ENCODE results near the gene CORO6.

CORO6 gene

GRCh38 chr17:29612404-29613280 lies 10.1 kb downstream of the CORO6 start:
- no peak for DNase-seq

- no peak for DNase-seq
Measured at GRCh38 chr17:29612094-29612403, 10.7 kb downstream of the CORO6 start.

- DNase-seq = no peak
Measured at GRCh38 chr17:29611351-29612093, 11.2 kb downstream of the CORO6 start.

GRCh38 chr17:29610395-29610794 lies 12.3 kb downstream of the CORO6 start:
- DNase-seq = no peak

- DNase-seq = no peak
Measured at GRCh38 chr17:29608986-29609385, 13.7 kb downstream of the CORO6 start.

GRCh38 chr17:29607557-29608195 lies 15.0 kb downstream of the CORO6 start:
- no peak for DNase-seq

GRCh38 chr17:29603109-29603674 lies 19.5 kb downstream of the CORO6 start:
- no peak for DNase-seq

- no peak for DNase-seq
Measured at GRCh38 chr17:29597361-29598172, 25.1 kb downstream of the CORO6 start.

- no peak for DNase-seq
Measured at GRCh38 chr17:29596811-29597210, 25.9 kb downstream of the CORO6 start.

- no peak for DNase-seq
Measured at GRCh38 chr17:29595943-29596774, 26.6 kb downstream of the CORO6 start.

GRCh38 chr17:29595107-29595942 lies 27.4 kb downstream of the CORO6 start:
- DNase-seq = no peak

GRCh38 chr17:29594519-29595090 lies 28.1 kb downstream of the CORO6 start:
- DNase-seq = no peak

GRCh38 chr17:29593591-29594518 lies 28.9 kb downstream of the CORO6 start:
- DNase-seq = no peak

GRCh38 chr17:29592850-29593551 lies 29.7 kb downstream of the CORO6 start, which contains the start of gene ANKRD13B:
Gene ANKRD13B (plus strand): TSS chr17:29593132. CDS start chr17:29593622, 490 bp downstream.
- no peak for DNase-seq

- DNase-seq = peak; percentile 42
Measured at GRCh38 chr17:29591737-29592608, 30.7 kb downstream of the CORO6 start.

- no peak for DNase-seq
Measured at GRCh38 chr17:29591146-29591736, 31.5 kb downstream of the CORO6 start.

Measured in GOT3 (cell line).